Osteocyte (in vitro differentiated cells): ENCODE data around the gene ASXL1. TPM values are rescaled to one million over a fixed set of nuclear protein-coding genes. Genes with fewer than 3 reads are reported as not detected.
A peak's percentile ranks its signal among the peaks of the same experiment; 100 is the strongest.

Experiments
- DNase-seq: peaks from one replicate; pipeline ENCODE4 v3.0.0; 2021; ENCODE audit warnings: mixed read lengths; ENCODE audit not compliant: unreplicated experiment; ENCODE audit errors: extremely low spot score
- H3K27ac Mint-ChIP-seq: one replicate; pipeline ENCODE4 v1.8.0; 2021; ENCODE audit warnings: mild to moderate bottlenecking, mixed read lengths; ENCODE audit not compliant: unreplicated experiment
- H3K27me3 Mint-ChIP-seq: one replicate; pipeline ENCODE4 v1.8.0; 2021; ENCODE audit warnings: mixed read lengths; ENCODE audit not compliant: unreplicated experiment
- H3K36me3 Mint-ChIP-seq: one replicate; pipeline ENCODE4 v1.8.0; 2021; ENCODE audit warnings: mixed read lengths; ENCODE audit not compliant: unreplicated experiment
- H3K4me1 Mint-ChIP-seq: one replicate; pipeline ENCODE4 v1.8.0; 2021; ENCODE audit warnings: mixed read lengths; ENCODE audit not compliant: unreplicated experiment
- H3K4me3 Mint-ChIP-seq: one replicate; pipeline ENCODE4 v1.8.0; 2021; ENCODE audit warnings: mild to moderate bottlenecking, moderate library complexity, mixed read lengths; ENCODE audit not compliant: unreplicated experiment
- H3K9me3 Mint-ChIP-seq: one replicate; pipeline ENCODE4 v1.8.0; 2021; ENCODE audit warnings: mixed read lengths; ENCODE audit not compliant: unreplicated experiment
- CTCF ChIP-seq: fragments of 200-600 bp; sonication (generic); IDR thresholded peaks from 2 replicates; pipeline ENCODE4 v1.5.0; 2021; ENCODE audit warnings: antibody characterized with exemption, mild to moderate bottlenecking, moderate library complexity
- total RNA-seq: library from RNA; stranded (reverse); gene quantifications from 2 replicates; pipeline ENCODE4 v1.2.1, GENCODE V29; 2021

The ASXL1 gene
- total RNA-seq, 1 donor from 2014 or later = 76.8 TPM

- H3K4me1 Mint-ChIP-seq = peaks cover 15% of the 10 kb centered on the region
- no peaks in the 10 kb centered on the region for H3K27me3 Mint-ChIP-seq
- TF ChIP-seq CTCF = peak; percentile 95
- peaks cover 16% of the 10 kb centered on the region for H3K36me3 Mint-ChIP-seq
- H3K9me3 Mint-ChIP-seq = no peaks in the 10 kb centered on the region
- peak; percentile 89 for DNase-seq
- H3K4me3 Mint-ChIP-seq = peak overlapping the region; percentile 65
- no peak overlapping the region for H3K27ac Mint-ChIP-seq
Observed at GRCh38 chr20:32456869-32457478, 98.8 kb downstream of the ASXL1 start.

GRCh38 chr20:32457479-32457986 lies 99.4 kb downstream of the ASXL1 start:
- H3K27me3 Mint-ChIP-seq = no peaks in the 10 kb centered on the region
- peak overlapping the region; percentile 65 for H3K4me3 Mint-ChIP-seq
- peak; percentile 90 for DNase-seq
- no peak for TF ChIP-seq CTCF
- H3K9me3 Mint-ChIP-seq = no peaks in the 10 kb centered on the region
- no peak overlapping the region for H3K27ac Mint-ChIP-seq
- peaks cover 15% of the 10 kb centered on the region for H3K36me3 Mint-ChIP-seq
- H3K4me1 Mint-ChIP-seq = peaks cover 15% of the 10 kb centered on the region

- peaks cover 15% of the 10 kb centered on the region for H3K4me1 Mint-ChIP-seq
- H3K36me3 Mint-ChIP-seq = peaks cover 12% of the 10 kb centered on the region
- H3K27ac Mint-ChIP-seq = peak overlapping the region; percentile 64
- DNase-seq = no peak
- no peaks in the 10 kb centered on the region for H3K27me3 Mint-ChIP-seq
- H3K4me3 Mint-ChIP-seq = peak overlapping the region; percentile 65
- H3K9me3 Mint-ChIP-seq = no peaks in the 10 kb centered on the region
- no peak for TF ChIP-seq CTCF
Observed at GRCh38 chr20:32458061-32458836, 100.1 kb downstream of the ASXL1 start.

GRCh38 chr20:32458837-32459220 lies 100.7 kb downstream of the ASXL1 start:
- DNase-seq = no peak
- Mint-ChIP-seq H3K9me3 (no peaks in the 10 kb centered on the region), H3K36me3 (peaks cover 10% of the 10 kb centered on the region), H3K27ac (peak overlapping the region; percentile 64), H3K4me1 (peaks cover 15% of the 10 kb centered on the region), H3K4me3 (no peak overlapping the region), H3K27me3 (no peaks in the 10 kb centered on the region)
- TF ChIP-seq CTCF = no peak

- Mint-ChIP-seq H3K36me3 (peaks cover 3% of the 10 kb centered on the region), H3K4me3 (no peak overlapping the region), H3K27me3 (no peaks in the 10 kb centered on the region), H3K4me1 (peaks cover 20% of the 10 kb centered on the region), H3K27ac (peak overlapping the region; percentile 34), H3K9me3 (no peaks in the 10 kb centered on the region)
- DNase-seq = no peak
- no peak for TF ChIP-seq CTCF
Observed at GRCh38 chr20:32460231-32460630, 102.1 kb downstream of the ASXL1 start.
